Amygdala (tissue), 56 donors: ENCODE results near the gene RBPJ.

Experiments
- DNase-seq, 56 donors: peaks; one replicate each; lab custom pipeline; 2025; lab: John Stamatoyannopoulos, UW

Gene RBPJ

GRCh38 chr4:26476545-26476944, 155.7 kb downstream of the RBPJ start:
- DNase-seq: no peak

GRCh38 chr4:26478330-26478729, 157.5 kb downstream of the RBPJ start:
- no peak for DNase-seq

- no peak for DNase-seq
Observed at GRCh38 chr4:26482508-26483462, 162.0 kb downstream of the RBPJ start.

- DNase-seq: no peak
Observed at GRCh38 chr4:26484032-26484515, 163.3 kb downstream of the RBPJ start.

- no peak for DNase-seq
Observed at GRCh38 chr4:26484516-26484915, 163.7 kb downstream of the RBPJ start.
